ENCODE measurements around the gene CSK. TPM values are rescaled to one million over a fixed set of nuclear protein-coding genes. Genes with fewer than 3 reads are reported as not detected.
"Not testable (repeated sequence)": the region's sequence is repeated elsewhere in the genome, so short reads cannot be mapped to it uniquely, and the experiment has no call there.

The CSK gene
- polyA plus RNA-seq (2012; ENCODE audit: low read depth, missing spikeins): 116 TPM

DNA sequence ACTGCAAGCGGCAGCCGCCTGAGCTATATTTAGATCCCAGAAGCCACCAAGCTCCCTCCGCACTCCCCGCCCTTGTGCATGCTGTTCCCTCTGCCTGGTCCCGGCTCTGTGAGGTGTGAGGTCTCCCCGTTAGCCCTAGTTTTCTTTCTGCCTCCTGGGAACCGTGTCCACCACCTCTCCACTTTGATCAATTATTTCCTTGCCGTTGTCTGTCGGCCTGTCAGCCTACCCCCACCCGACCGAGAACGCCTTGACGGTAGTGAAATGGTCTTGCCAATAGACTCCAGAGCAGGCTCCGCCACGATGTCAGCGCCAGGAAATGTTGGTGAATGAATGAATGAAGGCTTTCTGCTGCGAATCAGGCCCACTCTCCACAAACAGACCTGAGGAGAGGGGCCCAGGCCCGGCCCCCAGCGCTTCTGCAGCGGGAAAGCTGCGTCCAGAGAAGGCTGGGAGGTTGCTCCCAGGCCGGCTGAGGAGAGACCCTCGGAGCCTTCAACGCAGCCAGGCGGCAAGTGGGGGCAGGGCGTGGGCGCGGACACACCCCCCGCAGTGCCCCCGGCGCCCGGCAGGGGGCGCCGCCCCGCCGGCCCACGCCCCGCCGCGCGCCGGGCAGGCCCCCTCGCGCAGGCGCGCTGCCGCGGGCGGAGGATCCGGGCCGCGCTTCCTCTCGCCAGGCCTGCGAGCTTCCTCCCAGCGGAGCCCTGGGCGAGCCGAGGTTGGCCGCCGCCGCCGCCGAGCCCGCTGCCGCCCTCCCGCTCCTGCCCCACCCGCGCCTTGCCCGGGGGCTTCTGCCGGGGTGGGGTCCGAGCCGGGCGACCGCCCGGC lies at the start of gene CSK:
Gene CSK (plus strand): TSS at position 650 of the 828 bp plus-strand sequence. CDS start 16,218 bp downstream, outside the sequence.
- FAIRE-seq (peak; percentile 74), DNase-seq (ENCODE audit: insufficient read length, low spot score) (peak; percentile 79)
- TF ChIP-seq POLR2A (IDR thresholded peaks at IDR 0.05; ENCODE audit: low read depth, low read length) (no peak), SPI1 (IDR thresholded peaks at IDR 0.05; ENCODE audit: low read depth, low read length) (0 out of 2 replicates have a peak, but pooled peaks have one; percentile 31), TAF1 (IDR thresholded peaks at IDR 0.05; ENCODE audit: low read depth, low read length) (no peak), POLR2AphosphoS5 (IDR thresholded peaks at IDR 0.05; ENCODE audit: low read depth, low read length) (no peak; the same call in none of the 2 replicates), PAX5 (IDR thresholded peaks at IDR 0.05; ENCODE audit: insufficient read depth, low read length, severe bottlenecking) (peak; percentile 66), POU2F2 (IDR thresholded peaks at IDR 0.05; ENCODE audit: low read depth, low read length) (peak; percentile 23)

DNA sequence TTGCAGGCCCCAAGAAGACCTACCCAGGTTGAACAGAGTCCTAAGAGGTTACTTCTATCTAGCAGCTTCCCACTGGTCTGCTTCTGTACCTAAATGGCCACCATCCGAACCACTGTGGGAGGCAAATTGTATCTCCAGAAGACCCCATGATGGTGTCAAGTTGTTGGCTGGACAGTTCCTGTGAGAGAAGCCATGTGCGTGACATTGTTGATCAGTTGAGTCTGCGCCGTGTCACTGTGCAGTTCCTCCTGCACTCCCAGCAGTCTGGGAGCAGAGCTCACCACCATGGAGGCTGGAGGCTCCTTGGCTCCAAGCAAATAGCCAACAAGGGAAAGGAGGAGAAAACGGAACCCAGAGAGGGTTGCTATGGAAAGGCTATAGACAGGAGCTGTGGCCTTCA lies 49.0 kb upstream of the CSK start:
- DNase-seq (ENCODE audit: insufficient read length, low spot score) (no peak), FAIRE-seq (no peak)
- TF ChIP-seq POLR2A (IDR thresholded peaks at IDR 0.05; ENCODE audit: low read depth, low read length): no peak
- TF ChIP-seq SPI1 (IDR thresholded peaks at IDR 0.05; ENCODE audit: low read depth, low read length): no peak
- no peak for TF ChIP-seq PAX5 (IDR thresholded peaks at IDR 0.05; ENCODE audit: insufficient read depth, low read length, severe bottlenecking)
- TF ChIP-seq POU2F2 (IDR thresholded peaks at IDR 0.05; ENCODE audit: low read depth, low read length): no peak

DNA sequence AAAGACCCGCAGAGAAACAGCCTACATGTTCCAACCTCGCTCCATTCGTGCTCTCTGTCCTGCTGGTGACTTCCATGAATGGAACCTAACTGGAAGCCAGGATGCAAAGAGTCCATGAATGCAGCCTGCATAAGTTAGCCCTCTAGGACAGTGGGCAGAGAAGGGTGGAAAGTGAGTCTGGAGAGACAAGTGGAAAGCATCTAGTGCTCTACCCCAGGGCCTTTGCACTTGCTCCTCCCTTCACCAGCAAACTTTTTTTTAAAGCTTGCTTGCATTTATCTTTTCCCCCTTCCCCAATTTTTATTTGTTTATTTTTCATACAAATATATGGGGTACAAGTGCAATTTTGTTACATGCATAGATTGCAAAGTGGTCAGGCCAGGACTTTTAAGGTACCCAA lies 48.6 kb upstream of the CSK start:
- TF ChIP-seq POLR2A (IDR thresholded peaks at IDR 0.05; ENCODE audit: low read depth, low read length) (no peak), POLR2AphosphoS5 (IDR thresholded peaks at IDR 0.05; ENCODE audit: low read depth, low read length) (no peak), PAX5 (IDR thresholded peaks at IDR 0.05; ENCODE audit: insufficient read depth, low read length, severe bottlenecking) (no peak)
- FAIRE-seq: no peak
- DNase-seq (ENCODE audit: insufficient read length, low spot score): no peak

DNA sequence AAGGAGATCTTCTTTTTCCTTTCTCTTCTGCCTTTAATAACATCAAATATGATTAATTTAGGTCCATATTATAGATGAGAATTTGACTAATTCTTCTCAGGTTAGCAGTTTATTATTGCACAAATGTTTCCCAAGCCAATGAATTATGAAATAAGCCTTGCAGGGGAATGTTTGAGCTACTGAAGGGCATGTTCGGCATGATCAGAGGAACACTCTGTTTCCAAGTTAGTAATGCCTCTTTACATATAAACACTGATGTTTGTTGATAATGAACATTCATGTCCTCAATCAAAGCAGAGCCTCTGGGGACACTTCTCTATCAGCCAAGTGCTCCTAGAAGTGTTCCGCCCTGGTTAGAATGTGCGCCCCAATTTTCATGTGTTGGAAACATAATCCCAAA lies 46.6 kb upstream of the CSK start:
- DNase-seq (ENCODE audit: insufficient read length, low spot score): no peak
- TF ChIP-seq POU2F2 (IDR thresholded peaks at IDR 0.05; ENCODE audit: low read depth, low read length): no peak
- no peak for TF ChIP-seq TAF1 (IDR thresholded peaks at IDR 0.05; ENCODE audit: low read depth, low read length)
- TF ChIP-seq POLR2A (IDR thresholded peaks at IDR 0.05; ENCODE audit: low read depth, low read length): no peak
- no peak for TF ChIP-seq PAX5 (IDR thresholded peaks at IDR 0.05; ENCODE audit: insufficient read depth, low read length, severe bottlenecking)
- TF ChIP-seq POLR2AphosphoS5 (IDR thresholded peaks at IDR 0.05; ENCODE audit: low read depth, low read length): no peak
- TF ChIP-seq SPI1 (IDR thresholded peaks at IDR 0.05; ENCODE audit: low read depth, low read length): no peak
- FAIRE-seq: no peak

DNA sequence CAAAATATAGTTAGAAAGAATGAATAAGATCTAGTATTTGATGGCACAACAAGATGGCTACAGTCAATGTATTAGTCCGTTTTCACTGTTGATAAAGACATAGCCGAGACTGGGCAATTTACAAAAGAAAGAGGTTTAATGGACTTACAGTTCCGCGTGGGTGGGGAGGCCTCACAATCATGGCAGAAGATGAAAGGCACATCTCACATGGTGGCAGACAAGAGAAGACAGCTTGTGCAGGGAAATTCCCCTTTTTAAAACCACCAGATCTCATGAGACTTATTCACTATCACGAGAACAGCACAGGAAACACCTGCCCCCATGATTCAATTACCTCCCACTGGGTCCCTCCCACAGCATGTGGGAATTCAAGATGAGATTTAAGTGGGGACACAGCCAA lies 43.6 kb upstream of the CSK start:
- DNase-seq (ENCODE audit: insufficient read length, low spot score): not testable (repeated sequence)

DNA sequence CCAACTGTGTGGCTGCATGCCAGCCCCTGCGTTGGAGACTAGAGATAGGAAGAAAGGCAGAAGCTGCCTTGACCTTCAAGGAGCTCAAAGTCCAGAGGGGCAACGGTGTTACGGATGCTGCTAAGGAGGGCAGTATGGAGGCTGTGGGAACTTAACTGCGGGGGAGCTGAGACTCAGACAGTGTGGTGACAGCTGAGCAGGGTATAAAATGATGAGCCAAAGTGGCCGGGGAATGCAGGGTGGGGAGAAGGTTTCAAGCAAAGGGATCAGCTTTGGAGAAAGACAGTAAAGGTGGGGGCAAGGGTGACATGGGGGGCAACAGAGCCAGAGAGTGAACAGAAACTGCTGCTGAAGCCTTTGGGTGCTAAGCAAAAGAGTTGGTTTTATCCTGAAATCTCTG lies 39.5 kb upstream of the CSK start:
- FAIRE-seq: no peak
- no peak for TF ChIP-seq POU2F2 (IDR thresholded peaks at IDR 0.05; ENCODE audit: low read depth, low read length)
- no peak for TF ChIP-seq SPI1 (IDR thresholded peaks at IDR 0.05; ENCODE audit: low read depth, low read length)
- DNase-seq (ENCODE audit: insufficient read length, low spot score): no peak

More for the DNA sequence above, 43.6 kb upstream of the CSK start:
- FAIRE-seq: not testable (repeated sequence)

DNA sequence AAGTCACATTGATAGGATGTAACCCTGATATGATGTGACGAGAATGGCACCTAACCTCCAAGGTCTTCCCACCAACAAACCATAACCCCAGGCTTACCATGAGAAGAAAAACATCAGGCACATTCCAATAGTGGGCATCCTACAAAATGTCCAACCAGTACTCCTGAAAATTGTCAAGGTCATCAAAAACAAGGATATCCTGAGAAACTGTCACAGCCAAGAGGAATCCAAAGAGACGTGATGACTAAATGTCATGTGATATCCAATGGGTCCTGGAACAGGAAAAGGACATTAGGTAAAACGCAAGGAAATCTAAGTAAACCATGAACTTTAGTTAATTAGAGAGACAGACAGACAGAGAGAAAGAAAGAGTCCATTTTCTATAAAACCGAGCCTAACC lies 35.5 kb upstream of the CSK start:
- DNase-seq (ENCODE audit: insufficient read length, low spot score) (no peak), FAIRE-seq (no peak)
- no peak for TF ChIP-seq PAX5 (IDR thresholded peaks at IDR 0.05; ENCODE audit: insufficient read depth, low read length, severe bottlenecking)
- TF ChIP-seq POU2F2 (IDR thresholded peaks at IDR 0.05; ENCODE audit: low read depth, low read length): no peak
- no peak for TF ChIP-seq TAF1 (IDR thresholded peaks at IDR 0.05; ENCODE audit: low read depth, low read length)
- TF ChIP-seq POLR2A (IDR thresholded peaks at IDR 0.05; ENCODE audit: low read depth, low read length): no peak
- no peak for TF ChIP-seq POLR2AphosphoS5 (IDR thresholded peaks at IDR 0.05; ENCODE audit: low read depth, low read length)
- no peak for TF ChIP-seq SPI1 (IDR thresholded peaks at IDR 0.05; ENCODE audit: low read depth, low read length)

DNA sequence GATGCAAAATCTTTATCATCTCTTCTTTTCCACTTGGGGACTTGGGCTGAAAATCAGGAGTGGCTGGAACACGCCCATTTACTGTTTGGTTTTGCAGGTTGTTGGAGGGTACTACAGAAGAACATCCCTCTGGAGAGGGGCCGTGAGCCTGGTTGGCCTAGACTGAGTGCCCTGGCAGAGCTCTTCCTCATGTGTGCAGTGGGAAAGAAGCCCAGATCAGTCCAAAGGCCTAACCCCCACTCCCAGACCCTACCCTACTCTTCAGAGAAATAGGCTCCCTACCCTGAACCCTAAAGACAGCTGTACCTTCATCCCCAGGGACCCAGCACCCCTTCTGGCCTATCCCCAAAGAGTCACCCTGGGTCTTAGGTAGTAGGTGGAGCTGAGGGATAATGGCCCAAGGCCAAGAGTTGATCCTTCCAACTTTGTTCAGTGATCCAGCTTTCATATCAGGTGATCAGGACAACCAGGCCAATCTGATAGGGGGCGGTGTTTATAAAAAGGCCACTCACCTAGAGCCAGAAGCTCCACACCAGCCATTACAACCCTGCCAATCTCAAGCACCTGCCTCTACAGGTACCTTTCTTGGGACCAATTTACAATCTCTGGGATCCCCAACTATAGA lies 33.4 kb upstream of the CSK start, which contains the start of gene CYP1A2:
Gene CYP1A2 (plus strand): TSS at position 524 of the 625 bp plus-strand sequence. CDS start 894 bp downstream, outside the sequence.
- TF ChIP-seq POU2F2 (IDR thresholded peaks at IDR 0.05; ENCODE audit: low read depth, low read length) (no peak), SPI1 (IDR thresholded peaks at IDR 0.05; ENCODE audit: low read depth, low read length) (no peak), POLR2AphosphoS5 (IDR thresholded peaks at IDR 0.05; ENCODE audit: low read depth, low read length) (no peak), POLR2A (IDR thresholded peaks at IDR 0.05; ENCODE audit: low read depth, low read length) (no peak), PAX5 (IDR thresholded peaks at IDR 0.05; ENCODE audit: insufficient read depth, low read length, severe bottlenecking) (no peak), TAF1 (IDR thresholded peaks at IDR 0.05; ENCODE audit: low read depth, low read length) (no peak)
- no peak for FAIRE-seq
- DNase-seq (ENCODE audit: insufficient read length, low spot score): no peak

DNA sequence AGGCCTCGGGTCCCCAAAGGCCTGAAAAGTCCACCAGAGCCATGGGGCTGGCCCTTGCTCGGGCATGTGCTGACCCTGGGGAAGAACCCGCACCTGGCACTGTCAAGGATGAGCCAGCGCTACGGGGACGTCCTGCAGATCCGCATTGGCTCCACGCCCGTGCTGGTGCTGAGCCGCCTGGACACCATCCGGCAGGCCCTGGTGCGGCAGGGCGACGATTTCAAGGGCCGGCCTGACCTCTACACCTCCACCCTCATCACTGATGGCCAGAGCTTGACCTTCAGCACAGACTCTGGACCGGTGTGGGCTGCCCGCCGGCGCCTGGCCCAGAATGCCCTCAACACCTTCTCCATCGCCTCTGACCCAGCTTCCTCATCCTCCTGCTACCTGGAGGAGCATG lies 32.0 kb upstream of the CSK start:
- no peak for DNase-seq (ENCODE audit: insufficient read length, low spot score)
- TF ChIP-seq POLR2AphosphoS5 (IDR thresholded peaks at IDR 0.05; ENCODE audit: low read depth, low read length) (no peak), SPI1 (IDR thresholded peaks at IDR 0.05; ENCODE audit: low read depth, low read length) (no peak), PAX5 (IDR thresholded peaks at IDR 0.05; ENCODE audit: insufficient read depth, low read length, severe bottlenecking) (no peak), POU2F2 (IDR thresholded peaks at IDR 0.05; ENCODE audit: low read depth, low read length) (no peak), POLR2A (IDR thresholded peaks at IDR 0.05; ENCODE audit: low read depth, low read length) (no peak), TAF1 (IDR thresholded peaks at IDR 0.05; ENCODE audit: low read depth, low read length) (no peak)
- no peak for FAIRE-seq

DNA sequence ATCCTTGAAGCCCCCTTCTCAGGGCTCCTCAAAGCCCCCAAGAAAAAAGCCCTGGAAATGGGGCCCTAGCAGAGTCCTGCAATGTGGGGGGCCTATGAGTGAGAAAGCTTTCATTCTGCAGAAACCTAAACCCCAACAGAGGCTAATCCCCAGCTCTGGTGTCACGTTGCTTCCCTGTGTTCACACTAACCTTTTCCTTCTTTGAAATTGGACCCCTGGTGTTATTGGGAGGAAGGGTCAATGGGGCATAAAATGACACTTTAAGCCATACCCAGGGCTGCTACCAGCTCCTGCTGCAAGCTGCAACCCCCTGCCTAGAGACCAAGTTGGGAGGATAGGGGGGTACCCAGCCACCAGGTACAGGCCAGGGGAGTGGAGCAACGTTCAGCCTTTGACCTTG lies 31.1 kb upstream of the CSK start:
- FAIRE-seq (no peak), DNase-seq (ENCODE audit: insufficient read length, low spot score) (no peak)
- no peak for TF ChIP-seq SPI1 (IDR thresholded peaks at IDR 0.05; ENCODE audit: low read depth, low read length)
- TF ChIP-seq PAX5 (IDR thresholded peaks at IDR 0.05; ENCODE audit: insufficient read depth, low read length, severe bottlenecking): no peak
- no peak for TF ChIP-seq TAF1 (IDR thresholded peaks at IDR 0.05; ENCODE audit: low read depth, low read length)
- TF ChIP-seq POU2F2 (IDR thresholded peaks at IDR 0.05; ENCODE audit: low read depth, low read length): no peak
- TF ChIP-seq POLR2A (IDR thresholded peaks at IDR 0.05; ENCODE audit: low read depth, low read length): no peak
- TF ChIP-seq POLR2AphosphoS5 (IDR thresholded peaks at IDR 0.05; ENCODE audit: low read depth, low read length): no peak

Data from GM12891 (cell line).